ENCODE results near the gene GDAP1L1. TPM values are rescaled to one million over a fixed set of nuclear protein-coding genes. Genes with fewer than 3 reads are reported as not detected.
"Not testable (repeated sequence)": the region's sequence is repeated elsewhere in the genome, so short reads cannot be mapped to it uniquely, and the experiment has no call there.

GDAP1L1 gene
- total and polyA plus RNA-seq, 2 donors (not counting 1 experiment from before 2014, with no cell fraction given) = not detected

DNA sequence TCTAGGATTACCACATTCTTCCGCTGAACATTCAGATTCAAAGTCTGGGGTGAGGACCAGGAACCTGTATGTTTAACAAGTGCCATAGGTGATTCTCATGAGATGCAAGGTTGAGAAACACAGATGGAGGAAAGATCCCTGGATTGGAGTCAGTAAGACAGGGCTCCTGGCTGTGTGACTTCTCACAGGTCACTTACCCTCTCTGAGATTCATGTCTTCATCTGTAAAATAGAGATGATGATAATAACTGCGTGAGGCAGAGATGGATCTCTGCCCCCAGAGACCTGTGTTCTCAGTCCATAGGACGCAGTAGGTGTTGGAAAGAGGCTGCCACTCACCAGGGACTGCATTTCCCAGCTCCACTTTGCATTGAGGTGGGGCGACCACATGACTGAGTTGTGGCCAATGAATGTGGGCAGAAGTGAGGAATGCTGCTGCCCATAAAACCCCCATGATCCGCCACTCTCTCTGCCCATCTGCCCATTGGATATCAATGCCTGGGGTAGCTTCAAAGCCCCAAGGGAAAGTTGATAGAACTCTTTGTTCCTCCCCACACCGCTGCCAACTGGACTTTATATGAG lies 13.6 kb upstream of the GDAP1L1 start:
- H3K9me3 ChIP-seq (ENCODE audit: control insufficient read depth, insufficient read depth, low read depth, low read length) = no peaks in the 10 kb centered on the region
- H3K27me3 ChIP-seq (ENCODE audit: control insufficient read depth, insufficient read depth, low read length) = no peaks in the 10 kb centered on the region
- H3K4me1 ChIP-seq (ENCODE audit: control insufficient read depth, extremely low read depth, insufficient read depth, low read length) = no peaks in the 10 kb centered on the region
- no peaks in the 10 kb centered on the region for H3K79me2 ChIP-seq (ENCODE audit: control insufficient read depth, insufficient read depth, low read length)
- H3K27ac ChIP-seq (ENCODE audit: insufficient read depth, low read length) = no peak overlapping the region
- H3K36me3 ChIP-seq (ENCODE audit: control insufficient read depth, insufficient read depth, low read length) = no peaks in the 10 kb centered on the region
- no peak overlapping the region for H3K9ac ChIP-seq (ENCODE audit: insufficient read depth, low read length)
- DNase-seq (ENCODE audit: low read depth in 2 of 2) = no peak
- H2AFZ ChIP-seq (ENCODE audit: low read length) = no peak overlapping the region
- no peak for TF ChIP-seq EZH2 (IDR thresholded peaks at IDR 0.05; ENCODE audit: low read length, missing control alignments)
- TF ChIP-seq, protein P1, sequence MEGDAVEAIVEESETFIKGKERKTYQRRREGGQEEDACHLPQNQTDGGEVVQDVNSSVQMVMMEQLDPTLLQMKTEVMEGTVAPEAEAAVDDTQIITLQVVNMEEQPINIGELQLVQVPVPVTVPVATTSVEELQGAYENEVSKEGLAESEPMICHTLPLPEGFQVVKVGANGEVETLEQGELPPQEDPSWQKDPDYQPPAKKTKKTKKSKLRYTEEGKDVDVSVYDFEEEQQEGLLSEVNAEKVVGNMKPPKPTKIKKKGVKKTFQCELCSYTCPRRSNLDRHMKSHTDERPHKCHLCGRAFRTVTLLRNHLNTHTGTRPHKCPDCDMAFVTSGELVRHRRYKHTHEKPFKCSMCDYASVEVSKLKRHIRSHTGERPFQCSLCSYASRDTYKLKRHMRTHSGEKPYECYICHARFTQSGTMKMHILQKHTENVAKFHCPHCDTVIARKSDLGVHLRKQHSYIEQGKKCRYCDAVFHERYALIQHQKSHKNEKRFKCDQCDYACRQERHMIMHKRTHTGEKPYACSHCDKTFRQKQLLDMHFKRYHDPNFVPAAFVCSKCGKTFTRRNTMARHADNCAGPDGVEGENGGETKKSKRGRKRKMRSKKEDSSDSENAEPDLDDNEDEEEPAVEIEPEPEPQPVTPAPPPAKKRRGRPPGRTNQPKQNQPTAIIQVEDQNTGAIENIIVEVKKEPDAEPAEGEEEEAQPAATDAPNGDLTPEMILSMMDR (conservative IDR thresholded peaks at IDR 0.05 in 1 of 2, IDR thresholded peaks at IDR 0.05 in 1 of 2; ENCODE audit: low read depth in 1 of 2, low read length in 2 of 2) = no peak
- H4K20me1 ChIP-seq (ENCODE audit: control insufficient read depth, extremely low read depth, insufficient read depth, low read length) = no peaks in the 10 kb centered on the region
- H3K4me3 ChIP-seq (replicated peaks in 1 of 4; ENCODE audit: control extremely low read depth in 1 of 4, insufficient read depth in 1 of 4, low read depth in 3 of 4, low read length in 4 of 4) = no peak overlapping the region
- no peak overlapping the region for H3K4me2 ChIP-seq (ENCODE audit: extremely low read depth, insufficient read depth, low read length)

DNA sequence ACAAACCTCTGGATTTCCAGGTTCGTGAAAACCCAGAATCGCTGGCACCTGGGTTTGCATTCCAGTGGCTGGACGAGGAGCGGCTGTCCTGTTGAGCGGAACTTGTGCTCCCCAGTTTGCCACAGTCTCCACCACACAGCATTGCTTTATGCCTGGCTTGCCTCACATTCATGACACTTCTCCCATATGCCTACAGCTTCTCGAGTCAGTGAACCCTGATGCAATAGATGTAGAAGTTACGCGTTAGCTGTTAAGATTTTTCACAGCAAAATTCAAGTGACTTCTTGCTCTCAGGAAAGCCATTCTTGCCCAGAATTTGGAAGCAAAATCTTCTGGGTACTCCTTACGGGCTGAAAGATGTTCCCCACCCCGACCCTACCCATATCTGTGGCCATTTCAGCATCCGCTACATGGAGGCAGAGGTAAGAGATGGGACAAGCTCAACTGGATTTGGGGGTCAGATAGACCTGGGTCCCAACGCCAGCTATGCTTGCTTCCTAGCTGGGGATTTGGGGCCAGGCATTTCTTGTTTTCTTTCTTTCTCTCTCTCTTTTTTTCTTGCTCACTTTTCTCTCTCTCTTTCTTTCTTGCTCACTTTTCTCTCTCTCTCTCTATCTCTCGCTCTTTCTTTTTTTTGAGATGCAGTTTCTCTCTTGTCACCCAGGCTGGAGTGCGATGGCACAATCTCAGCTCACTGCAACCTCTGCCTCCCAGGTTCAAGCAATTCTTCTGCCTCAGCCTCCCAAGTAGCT lies 12.4 kb upstream of the GDAP1L1 start:
- H3K9me3 ChIP-seq (ENCODE audit: control insufficient read depth, insufficient read depth, low read depth, low read length) = no peaks in the 10 kb centered on the region
- H3K27ac ChIP-seq (ENCODE audit: insufficient read depth, low read length) = no peak overlapping the region
- no peaks in the 10 kb centered on the region for H3K4me1 ChIP-seq (ENCODE audit: control insufficient read depth, extremely low read depth, insufficient read depth, low read length)
- H3K9ac ChIP-seq (ENCODE audit: insufficient read depth, low read length) = no peak overlapping the region
- TF ChIP-seq EZH2 (IDR thresholded peaks at IDR 0.05; ENCODE audit: low read length, missing control alignments) = no peak
- TF ChIP-seq, protein P1 (conservative IDR thresholded peaks at IDR 0.05 in 1 of 2, IDR thresholded peaks at IDR 0.05 in 1 of 2; ENCODE audit: low read depth in 1 of 2, low read length in 2 of 2) = no peak
- H3K4me3 ChIP-seq (replicated peaks in 1 of 4; ENCODE audit: control extremely low read depth in 1 of 4, insufficient read depth in 1 of 4, low read depth in 3 of 4, low read length in 4 of 4) = no peak overlapping the region
- H3K27me3 ChIP-seq (ENCODE audit: control insufficient read depth, insufficient read depth, low read length) = no peaks in the 10 kb centered on the region
- no peak overlapping the region for H2AFZ ChIP-seq (ENCODE audit: low read length)
- no peak overlapping the region for H3K4me2 ChIP-seq (ENCODE audit: extremely low read depth, insufficient read depth, low read length)
- H3K36me3 ChIP-seq (ENCODE audit: control insufficient read depth, insufficient read depth, low read length) = no peaks in the 10 kb centered on the region
- no peaks in the 10 kb centered on the region for H3K79me2 ChIP-seq (ENCODE audit: control insufficient read depth, insufficient read depth, low read length)
- no peaks in the 10 kb centered on the region for H4K20me1 ChIP-seq (ENCODE audit: control insufficient read depth, extremely low read depth, insufficient read depth, low read length)
- DNase-seq (ENCODE audit: low read depth in 2 of 2) = peak in 1 of 2 donors; percentile 8

DNA sequence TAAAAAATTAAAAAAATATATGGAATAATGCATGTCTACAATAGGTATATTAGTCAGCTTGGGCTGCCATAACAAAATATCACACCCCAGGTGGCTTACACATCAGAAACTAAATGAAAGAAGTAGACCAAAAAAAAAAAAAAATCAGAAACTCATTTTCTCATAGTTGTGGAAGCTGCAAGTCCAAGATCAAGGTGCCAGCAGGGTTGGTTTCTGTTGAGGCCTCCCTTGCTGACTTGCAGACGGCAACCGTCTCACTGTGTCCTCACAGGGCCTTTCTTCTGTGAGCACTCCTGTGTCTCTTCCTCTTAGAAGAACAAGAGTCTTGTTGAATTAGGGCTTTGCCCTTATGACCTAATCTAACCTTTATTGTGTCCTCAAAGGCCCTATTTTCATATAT lies 11.4 kb upstream of the GDAP1L1 start:
- Histone ChIP-seq H3K79me2 (ENCODE audit: control insufficient read depth, insufficient read depth, low read length) (no peaks in the 10 kb centered on the region), H3K27me3 (ENCODE audit: control insufficient read depth, insufficient read depth, low read length) (no peaks in the 10 kb centered on the region), H3K4me2 (ENCODE audit: extremely low read depth, insufficient read depth, low read length) (no peak overlapping the region), H4K20me1 (ENCODE audit: control insufficient read depth, extremely low read depth, insufficient read depth, low read length) (no peaks in the 10 kb centered on the region), H3K9ac (ENCODE audit: insufficient read depth, low read length) (no peak overlapping the region), H3K4me3 (replicated peaks in 1 of 4; ENCODE audit: control extremely low read depth in 1 of 4, insufficient read depth in 1 of 4, low read depth in 3 of 4, low read length in 4 of 4) (no peak overlapping the region), H3K4me1 (ENCODE audit: control insufficient read depth, extremely low read depth, insufficient read depth, low read length) (no peaks in the 10 kb centered on the region), H3K9me3 (ENCODE audit: control insufficient read depth, insufficient read depth, low read depth, low read length) (no peaks in the 10 kb centered on the region), H2AFZ (ENCODE audit: low read length) (no peak overlapping the region), H3K27ac (ENCODE audit: insufficient read depth, low read length) (no peak overlapping the region), H3K36me3 (ENCODE audit: control insufficient read depth, insufficient read depth, low read length) (no peaks in the 10 kb centered on the region)
- TF ChIP-seq, protein P1 (conservative IDR thresholded peaks at IDR 0.05 in 1 of 2, IDR thresholded peaks at IDR 0.05 in 1 of 2; ENCODE audit: low read depth in 1 of 2, low read length in 2 of 2) = no peak
- no peak for DNase-seq (ENCODE audit: low read depth in 2 of 2)

DNA sequence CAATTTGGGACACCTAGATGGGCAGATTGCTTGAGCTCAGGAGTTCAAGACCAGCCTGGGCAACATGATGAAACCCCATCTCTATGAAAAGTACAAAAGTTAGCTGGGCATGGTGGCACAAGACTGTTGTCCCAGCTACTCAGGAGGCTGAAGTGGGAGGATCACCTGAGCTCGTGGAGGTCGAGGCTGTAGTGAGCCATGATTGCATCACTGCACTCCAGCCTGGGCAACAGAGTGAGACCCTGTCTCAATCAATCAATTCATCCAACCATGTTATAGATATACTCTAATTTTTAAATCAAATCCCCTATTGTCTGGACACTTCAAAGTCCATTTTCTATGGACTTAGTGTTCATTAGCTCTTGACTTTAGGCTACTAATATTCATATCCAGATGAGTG lies 10.3 kb upstream of the GDAP1L1 start:
- H2AFZ ChIP-seq (ENCODE audit: low read length); H3K27ac ChIP-seq (ENCODE audit: insufficient read depth, low read length); H4K20me1 ChIP-seq (ENCODE audit: control insufficient read depth, extremely low read depth, insufficient read depth, low read length); H3K4me3 ChIP-seq (replicated peaks in 1 of 4; ENCODE audit: control extremely low read depth in 1 of 4, insufficient read depth in 1 of 4, low read depth in 3 of 4, low read length in 4 of 4); H3K4me1 ChIP-seq (ENCODE audit: control insufficient read depth, extremely low read depth, insufficient read depth, low read length); H3K79me2 ChIP-seq (ENCODE audit: control insufficient read depth, insufficient read depth, low read length); H3K27me3 ChIP-seq (ENCODE audit: control insufficient read depth, insufficient read depth, low read length); H3K36me3 ChIP-seq (ENCODE audit: control insufficient read depth, insufficient read depth, low read length); H3K4me2 ChIP-seq (ENCODE audit: extremely low read depth, insufficient read depth, low read length); H3K9ac ChIP-seq (ENCODE audit: insufficient read depth, low read length); H3K9me3 ChIP-seq (ENCODE audit: control insufficient read depth, insufficient read depth, low read depth, low read length); DNase-seq (ENCODE audit: low read depth in 2 of 2): not testable (repeated sequence)
